Measurements from ENCODE around the gene SULT4A1. TPM values are rescaled to one million over a fixed set of nuclear protein-coding genes. Genes with fewer than 3 reads are reported as not detected.

Gene SULT4A1
- total RNA-seq, 1 experiment from 2014 or later = not detected

GRCh38 chr22:43828725-43828997 lies 33.7 kb downstream of the SULT4A1 start:
- no peak for DNase-seq (ENCODE audit: low read depth)

- no peak for DNase-seq (ENCODE audit: low read depth)
Observed at GRCh38 chr22:43827926-43828724, 34.2 kb downstream of the SULT4A1 start.

GRCh38 chr22:43827003-43827735 lies 35.1 kb downstream of the SULT4A1 start:
- no peak for DNase-seq (ENCODE audit: low read depth)

- peak; percentile 56 for DNase-seq (ENCODE audit: low read depth)
Observed at GRCh38 chr22:43826142-43827002, 35.9 kb downstream of the SULT4A1 start.

GRCh38 chr22:43825651-43826050 lies 36.7 kb downstream of the SULT4A1 start:
- no peak for DNase-seq (ENCODE audit: low read depth)

- DNase-seq (ENCODE audit: low read depth) = no peak
Observed at GRCh38 chr22:43824724-43825420, 37.4 kb downstream of the SULT4A1 start.

- no peak for DNase-seq (ENCODE audit: low read depth)
Observed at GRCh38 chr22:43823911-43824665, 38.2 kb downstream of the SULT4A1 start.

- DNase-seq (ENCODE audit: low read depth) = no peak
Observed at GRCh38 chr22:43823353-43823908, 38.9 kb downstream of the SULT4A1 start.

GRCh38 chr22:43821606-43822425 lies 40.5 kb downstream of the SULT4A1 start:
- DNase-seq (ENCODE audit: low read depth) = no peak

- DNase-seq (ENCODE audit: low read depth) = no peak
Observed at GRCh38 chr22:43820651-43821305, 41.5 kb downstream of the SULT4A1 start.

GRCh38 chr22:43819931-43820640 lies 42.2 kb downstream of the SULT4A1 start:
- no peak for DNase-seq (ENCODE audit: low read depth)

- no peak for DNase-seq (ENCODE audit: low read depth)
Observed at GRCh38 chr22:43819421-43819921, 42.8 kb downstream of the SULT4A1 start.

- DNase-seq (ENCODE audit: low read depth) = no peak
Observed at GRCh38 chr22:43818981-43819380, 43.3 kb downstream of the SULT4A1 start.

GRCh38 chr22:43817402-43817801 lies 44.9 kb downstream of the SULT4A1 start:
- DNase-seq (ENCODE audit: low read depth) = no peak

- DNase-seq (ENCODE audit: low read depth) = no peak
Observed at GRCh38 chr22:43814264-43814663, 48.0 kb downstream of the SULT4A1 start.

GRCh38 chr22:43812890-43813289 lies 49.4 kb downstream of the SULT4A1 start:
- DNase-seq (ENCODE audit: low read depth) = no peak

GRCh38 chr22:43812149-43812842 lies 50.0 kb downstream of the SULT4A1 start, which contains the start of gene EFCAB6:
Gene EFCAB6 (minus strand): TSS chr22:43812305. CDS start chr22:43782318, 29,987 bp downstream.
- peak; percentile 88 for DNase-seq (ENCODE audit: low read depth)

- DNase-seq (ENCODE audit: low read depth) = no peak
Observed at GRCh38 chr22:43811777-43812148, 50.5 kb downstream of the SULT4A1 start.
